Endothelial cell of hepatic sinusoid (primary cell): Measurements from ENCODE around the gene C1orf210.

Experiments
- in situ Hi-C: cut with HindIII; loops from 2 replicates; pipeline ENCODE4 v1.10.0; 2017; ENCODE audit warnings: low sequenced_read_pairs

Gene C1orf210

DNA sequence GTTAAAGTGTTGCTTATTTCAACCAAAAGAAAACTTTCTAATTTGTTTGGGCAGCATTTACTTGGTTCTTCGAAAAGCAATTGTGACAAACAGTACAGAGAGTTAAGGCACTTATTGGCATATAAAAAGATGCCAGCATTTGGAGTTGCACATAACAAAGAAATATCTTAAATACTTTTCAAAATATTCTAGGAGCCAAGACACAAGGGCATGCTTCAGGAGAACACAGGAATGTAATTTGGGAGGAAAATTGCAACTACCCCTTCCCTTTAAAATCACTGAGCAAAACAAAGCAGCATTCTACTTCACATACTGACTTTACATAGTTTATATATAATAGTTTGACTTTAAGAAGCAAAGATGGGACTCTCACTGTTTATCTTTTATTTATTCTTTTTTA, 10.8 kb upstream of the C1orf210 start:
- in situ Hi-C loops = no loop called here

DNA sequence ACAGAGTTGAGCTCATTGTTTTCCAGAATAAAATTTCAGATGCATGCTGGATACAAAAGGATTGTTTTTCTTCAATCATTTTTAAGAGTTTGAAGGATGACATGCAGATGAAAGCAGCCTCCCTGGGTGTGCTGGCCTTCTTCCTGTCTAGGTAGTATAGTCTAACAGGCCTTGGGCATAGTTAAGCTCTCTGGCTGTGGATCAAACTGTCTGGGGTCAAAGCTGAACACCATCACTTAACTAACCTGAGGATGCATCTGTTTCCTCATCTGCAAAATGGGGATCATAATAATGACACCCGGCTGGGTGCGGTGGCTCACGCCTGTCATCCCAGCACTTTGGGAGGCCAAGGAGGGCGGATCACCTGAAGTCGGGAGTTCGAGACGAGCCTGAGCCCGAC, 9.4 kb upstream of the C1orf210 start:
- in situ Hi-C loops = no loop called here

DNA sequence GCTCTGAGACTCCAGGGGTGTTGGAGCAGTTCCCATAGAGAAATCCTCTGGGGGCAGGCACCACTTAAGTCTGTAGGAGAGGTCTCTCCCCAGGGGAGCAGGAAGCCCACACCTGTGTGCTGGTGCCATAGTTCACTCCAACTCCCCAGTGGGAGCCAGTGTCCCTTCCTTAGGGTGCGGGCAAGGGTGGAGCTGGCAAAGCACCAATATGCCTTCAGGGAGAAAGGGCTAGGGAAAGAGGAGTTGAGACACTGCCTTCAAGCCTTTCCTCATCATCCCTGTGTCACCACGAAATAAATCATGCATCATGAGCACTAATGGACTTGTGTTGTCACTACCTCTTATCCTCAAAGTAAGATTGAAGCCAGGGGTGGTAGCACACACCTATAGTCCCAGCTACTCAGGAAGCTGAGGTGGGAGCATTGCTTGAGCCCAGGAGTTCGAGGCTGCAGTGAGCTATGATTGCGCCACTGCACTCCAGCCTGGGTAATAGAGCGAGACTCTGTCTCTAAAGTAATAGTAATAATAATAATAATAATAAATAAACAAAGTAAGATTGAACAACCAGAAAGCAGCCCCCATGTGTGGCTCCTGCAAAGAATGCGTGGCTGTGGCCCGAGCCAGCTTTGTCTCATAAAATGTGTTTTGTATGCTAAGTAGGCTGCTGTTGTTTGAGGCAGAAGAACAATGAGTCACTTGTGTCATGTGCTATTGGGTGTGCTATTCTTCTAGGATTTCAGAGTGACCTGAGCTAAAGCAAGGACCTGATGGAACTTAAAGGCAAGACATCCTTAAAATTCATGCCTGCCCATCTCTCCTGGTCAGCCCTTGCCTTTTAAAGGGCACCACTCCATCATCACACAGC, 8.7 kb upstream of the C1orf210 start:
- in situ Hi-C loops = no loop called here

DNA sequence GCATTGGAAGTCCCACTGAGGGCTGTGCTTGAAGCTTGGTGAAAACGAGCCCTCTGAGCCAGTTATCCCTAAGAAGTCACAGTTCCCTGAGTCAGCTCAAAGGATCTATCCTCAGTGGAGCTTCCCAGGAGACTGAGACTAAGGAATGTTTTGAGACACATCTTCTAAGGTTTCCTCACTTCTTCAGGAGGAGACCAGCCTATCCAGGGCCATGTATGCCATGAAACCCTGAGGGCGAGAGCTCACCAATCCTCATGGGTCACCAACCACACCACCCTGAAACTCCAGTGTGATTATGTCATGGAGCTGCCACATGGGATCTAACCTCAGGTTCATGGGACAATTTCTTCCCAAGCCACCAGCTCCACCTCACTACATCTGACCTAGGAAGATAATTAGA, 7.8 kb upstream of the C1orf210 start:
- in situ Hi-C loops = no loop called here

DNA sequence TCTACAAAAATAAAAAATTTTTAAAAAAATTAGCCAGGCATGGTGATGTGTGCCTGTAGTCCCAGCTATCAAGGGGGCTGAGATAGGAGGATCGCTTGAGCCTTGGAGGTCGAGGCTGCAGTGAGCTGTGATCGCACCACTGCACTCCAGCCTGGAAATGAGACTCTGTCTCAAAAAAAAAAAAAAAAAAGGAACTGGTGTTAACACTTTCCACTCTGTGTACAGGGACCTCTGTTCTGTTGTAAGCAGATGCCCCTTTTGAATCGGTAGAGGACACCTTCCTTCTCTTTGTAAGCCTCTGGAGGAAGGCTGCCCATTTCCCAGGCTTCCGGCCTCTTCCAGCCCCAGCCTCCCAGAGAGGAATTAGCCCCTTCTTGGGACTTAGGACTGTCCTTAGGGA, 7.3 kb upstream of the C1orf210 start:
- in situ Hi-C loops = no loop called here

DNA sequence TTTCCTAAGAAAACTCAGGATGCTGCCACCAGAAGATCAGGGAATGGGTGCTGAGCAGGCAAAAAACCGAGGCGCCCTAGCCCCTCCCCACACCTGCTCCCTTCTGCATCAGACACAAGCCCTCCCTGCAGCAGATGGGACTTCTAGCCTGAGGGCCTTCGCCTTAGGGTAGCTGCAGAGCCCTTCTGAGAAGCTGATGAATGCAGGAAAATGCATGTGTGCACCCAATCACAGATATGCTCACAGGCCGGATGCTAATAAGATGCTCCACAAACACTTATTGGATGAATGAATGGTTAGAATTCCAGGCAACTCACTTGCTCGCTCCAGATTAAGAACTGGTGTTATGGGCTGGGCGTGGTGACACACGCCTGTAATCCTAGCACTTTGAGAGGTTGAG, 6.8 kb upstream of the C1orf210 start:
- in situ Hi-C loops = no loop called here

DNA sequence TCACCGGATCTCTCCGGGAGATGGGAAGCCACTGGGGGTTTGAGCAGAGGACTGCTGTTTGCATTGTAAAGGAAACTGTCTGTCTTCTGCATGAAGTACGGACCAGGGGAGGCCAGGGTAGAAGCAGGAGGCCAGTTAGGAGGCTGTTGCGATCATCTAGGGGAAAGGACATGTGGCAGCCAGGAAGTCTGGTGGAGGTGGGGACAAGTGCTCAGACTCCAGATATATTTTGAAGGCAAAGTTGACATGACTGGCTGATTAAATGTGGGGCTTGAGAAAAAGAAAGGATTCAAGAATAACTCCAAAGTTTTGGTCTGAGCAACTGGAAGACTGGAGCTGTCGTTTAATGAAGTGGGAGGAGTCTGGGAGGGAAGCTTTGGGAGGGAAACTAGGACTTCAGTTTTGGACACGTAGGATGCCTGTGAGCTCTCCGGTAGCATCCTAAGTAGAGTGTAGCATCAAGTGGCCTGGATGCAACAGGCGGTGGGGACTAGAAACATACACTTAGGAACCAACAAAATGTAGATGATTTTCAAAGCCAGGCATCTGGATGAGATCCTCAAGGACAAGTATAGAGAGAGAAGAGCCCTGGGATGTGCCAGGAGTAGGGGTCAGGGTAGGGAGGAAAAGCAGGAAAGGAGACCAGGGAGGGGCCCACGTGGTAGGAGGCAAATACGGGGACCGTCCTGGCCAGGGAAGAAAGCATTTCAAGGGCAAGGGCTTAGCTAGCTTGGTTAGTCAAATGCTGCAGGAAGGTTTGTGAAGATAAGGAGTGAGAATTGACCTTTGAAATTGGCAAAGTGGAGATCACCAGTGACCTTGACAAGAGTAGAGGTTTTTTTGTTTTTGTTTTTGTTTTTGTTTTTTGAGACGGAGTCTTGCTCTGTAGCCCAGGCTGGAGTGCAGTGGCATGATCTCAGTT, 3.7 kb upstream of the C1orf210 start:
- in situ Hi-C loops = loop anchor here (5.0 kb wide), 1 partner anchor 52 kb away; no protein-coding TSS in a partner anchor

DNA sequence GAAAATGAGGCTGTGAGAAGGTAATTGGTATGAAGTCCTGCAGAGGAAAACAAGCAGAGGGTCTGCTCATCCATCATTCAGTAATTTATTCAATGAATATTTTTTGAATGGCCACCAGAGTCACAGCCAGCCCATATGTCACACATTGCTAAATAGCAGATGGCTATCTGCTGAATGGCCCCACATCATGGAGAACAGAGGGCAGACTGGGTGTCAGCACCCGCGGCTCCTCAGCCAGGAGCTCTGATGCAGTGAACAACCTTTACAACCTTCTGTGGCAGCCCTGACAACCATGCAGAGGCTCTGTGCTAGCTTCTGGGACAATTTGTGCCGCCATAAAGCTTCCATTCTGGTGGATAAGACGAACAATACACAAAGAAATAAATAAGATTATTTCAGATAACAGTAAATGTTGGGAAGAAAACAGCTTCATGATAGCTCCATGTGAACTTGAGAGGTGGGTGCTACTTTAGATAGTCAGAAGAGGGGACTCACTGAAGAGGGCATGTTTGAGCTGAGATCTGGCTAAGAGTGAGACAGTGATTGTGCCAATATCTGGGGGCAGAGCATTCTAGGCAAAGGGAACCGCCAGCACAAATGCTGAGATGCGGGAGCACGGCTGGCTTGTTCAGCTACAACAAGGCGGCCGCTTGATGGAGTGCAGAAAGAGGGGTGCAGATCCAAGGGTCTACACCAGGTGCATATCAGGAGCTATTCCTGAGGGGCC, 2.8 kb upstream of the C1orf210 start:
- in situ Hi-C loops = loop anchor here (5.0 kb wide), 1 partner anchor 51 kb away; no protein-coding TSS in a partner anchor

DNA sequence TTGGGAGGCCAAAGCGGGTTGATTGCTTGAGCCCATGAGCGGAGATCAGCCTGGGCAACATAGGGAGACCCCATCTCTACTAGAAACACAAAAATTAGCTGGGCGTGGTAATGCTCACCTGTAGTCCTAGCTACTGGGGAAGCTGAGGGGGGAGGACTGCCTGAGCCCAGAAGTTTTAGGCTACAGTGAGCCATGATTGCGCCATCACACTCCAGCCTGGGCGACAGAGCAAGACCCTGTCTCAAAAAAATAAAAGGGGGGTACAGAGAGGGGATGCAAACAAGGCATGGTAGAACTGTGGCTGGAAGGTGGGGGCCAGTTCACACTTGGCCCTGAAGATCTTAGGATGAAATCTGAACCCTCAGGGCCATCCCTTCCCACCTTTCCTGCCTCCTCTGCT, 1.2 kb upstream of the C1orf210 start:
- in situ Hi-C loops = loop anchor here (5.0 kb wide), 1 partner anchor 49 kb away; no protein-coding TSS in a partner anchor

DNA sequence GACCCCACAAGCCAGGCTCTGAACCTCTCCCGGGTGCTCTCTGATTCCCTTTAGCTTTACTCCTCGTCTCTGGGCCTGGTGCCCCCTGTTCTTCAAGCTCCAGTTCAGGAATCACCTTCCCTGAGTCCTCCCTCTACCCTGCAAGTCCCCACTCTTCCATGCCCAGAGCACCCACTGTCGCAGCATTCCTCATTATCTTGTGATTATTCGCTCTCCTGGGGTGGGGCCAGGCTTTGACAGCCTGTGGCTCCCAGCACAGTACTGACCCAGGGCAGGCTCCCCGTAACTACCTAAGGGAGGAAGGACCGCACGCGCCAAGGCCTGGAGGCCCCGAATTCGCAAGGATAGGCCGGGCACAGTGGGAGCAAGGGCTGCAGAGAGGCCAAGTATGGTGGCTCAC, 734 bp upstream of the C1orf210 start:
- in situ Hi-C loops = loop anchor here (5.0 kb wide), 1 partner anchor 49 kb away; no protein-coding TSS in a partner anchor

DNA sequence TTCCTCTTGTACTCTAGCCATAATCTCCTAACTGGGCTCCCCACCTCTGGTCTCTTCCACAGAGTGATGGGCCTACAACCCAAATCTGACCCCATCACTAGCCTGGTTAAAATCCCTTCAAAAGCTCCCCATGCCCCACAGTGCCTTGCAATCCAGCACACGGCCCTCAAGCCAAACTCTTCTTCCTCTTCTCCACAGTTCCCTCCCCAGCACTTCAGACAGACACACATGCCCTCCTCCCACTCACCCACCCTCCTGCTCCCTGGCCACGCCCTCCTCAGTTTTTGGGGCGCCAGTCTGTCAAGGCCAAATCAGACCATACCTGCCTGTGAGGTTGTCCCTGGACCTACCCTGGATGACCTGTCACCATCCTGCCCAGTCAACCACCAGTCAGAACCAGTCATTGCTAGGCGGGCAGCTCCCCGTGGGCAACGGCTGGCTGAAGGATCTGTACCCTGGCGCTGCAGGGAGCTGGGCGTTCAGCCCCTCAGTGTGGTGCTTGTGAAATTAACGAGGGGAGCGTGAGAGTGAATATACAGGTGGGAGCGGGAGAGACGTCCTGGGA, 753 bp downstream of the C1orf210 start:
- in situ Hi-C loops = loop anchor here (5.0 kb wide), 1 partner anchor 47 kb away; no protein-coding TSS in a partner anchor

DNA sequence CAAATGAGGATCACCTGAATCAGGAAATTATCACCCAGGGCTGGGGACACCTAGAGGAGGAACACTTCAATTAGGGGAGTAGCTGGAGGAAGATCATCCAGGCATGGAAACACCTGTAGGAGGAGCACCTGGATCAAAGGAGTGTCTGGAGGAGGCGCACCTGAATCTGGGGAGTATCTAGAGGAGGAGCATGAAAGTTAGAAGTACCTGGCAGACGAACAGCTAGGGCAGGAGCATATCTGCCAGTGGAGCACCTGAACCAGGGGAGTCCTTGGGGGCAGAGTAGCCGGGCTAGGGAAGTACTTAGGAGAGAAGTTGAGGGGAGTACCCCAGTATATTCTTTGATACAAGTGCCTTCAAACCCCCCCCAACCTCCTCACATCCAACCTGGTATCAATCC, 1.3 kb downstream of the C1orf210 start:
- in situ Hi-C loops = no loop called here

DNA sequence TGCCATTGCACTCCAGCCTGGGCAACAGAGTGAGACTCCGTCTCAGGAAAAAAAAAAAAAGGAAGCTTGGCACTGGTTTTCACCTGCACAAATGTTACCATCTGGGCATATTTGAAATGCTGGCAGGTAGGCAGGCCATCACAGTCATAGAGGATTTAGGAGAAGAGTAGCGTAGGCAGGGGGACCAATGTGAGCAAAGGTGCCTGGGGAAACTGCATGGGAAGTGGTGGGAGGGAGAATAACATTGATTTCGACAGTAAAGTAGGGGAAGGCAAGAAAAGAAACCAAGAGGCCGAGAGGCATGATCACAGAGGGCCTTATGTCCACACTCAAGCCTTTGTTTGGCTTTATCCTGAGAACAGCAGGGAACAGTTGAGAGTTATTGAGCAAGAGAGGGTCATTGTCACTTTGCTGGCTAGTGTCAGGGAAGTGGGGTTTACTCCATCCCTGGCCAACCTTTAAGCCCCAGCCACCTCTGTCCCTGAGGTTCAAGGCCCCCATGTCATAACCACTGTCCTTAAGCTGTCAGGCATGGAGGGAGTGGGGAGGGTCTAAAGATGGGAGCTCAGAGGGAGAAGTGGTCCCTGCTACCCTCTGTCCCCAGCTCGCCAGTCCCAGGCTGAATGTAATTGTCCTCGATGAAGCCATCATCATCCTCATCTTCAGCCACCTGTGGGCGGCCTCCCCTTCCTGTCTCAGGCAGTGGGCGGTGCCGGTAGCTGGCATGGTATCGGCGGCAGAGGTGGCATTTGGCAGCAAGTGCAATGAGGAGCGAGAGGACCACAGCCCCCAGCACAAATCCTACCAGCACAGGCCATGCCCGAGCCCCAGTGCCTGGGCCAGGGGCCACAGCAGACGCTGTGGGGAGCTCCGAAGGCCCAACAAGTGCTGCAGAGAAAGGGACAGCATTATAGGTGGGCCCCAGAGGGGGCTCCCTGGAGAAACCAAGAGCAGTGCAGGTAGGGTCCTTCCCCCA, 2.9 kb downstream of the C1orf210 start:
- in situ Hi-C loops = no loop called here

DNA sequence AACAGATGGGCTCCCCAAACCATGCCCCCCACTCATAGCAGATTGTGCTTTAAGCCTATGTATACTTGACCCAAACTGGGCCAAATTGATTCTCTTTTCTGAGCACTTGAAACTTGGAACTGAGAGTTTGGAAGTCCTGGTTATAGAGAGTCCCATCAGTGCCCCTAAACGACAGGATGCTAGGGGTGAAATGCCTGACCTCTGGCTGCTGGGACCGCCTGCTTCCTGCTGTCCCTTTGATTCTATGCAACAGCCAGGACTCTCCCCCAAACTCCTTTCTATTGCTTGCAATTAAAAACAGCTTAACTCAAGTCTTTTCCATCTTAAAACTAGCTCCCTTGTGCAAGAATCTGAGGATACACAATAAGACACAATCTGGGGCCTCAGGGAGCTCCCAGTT, 4.7 kb downstream of the C1orf210 start:
- in situ Hi-C loops = no loop called here

DNA sequence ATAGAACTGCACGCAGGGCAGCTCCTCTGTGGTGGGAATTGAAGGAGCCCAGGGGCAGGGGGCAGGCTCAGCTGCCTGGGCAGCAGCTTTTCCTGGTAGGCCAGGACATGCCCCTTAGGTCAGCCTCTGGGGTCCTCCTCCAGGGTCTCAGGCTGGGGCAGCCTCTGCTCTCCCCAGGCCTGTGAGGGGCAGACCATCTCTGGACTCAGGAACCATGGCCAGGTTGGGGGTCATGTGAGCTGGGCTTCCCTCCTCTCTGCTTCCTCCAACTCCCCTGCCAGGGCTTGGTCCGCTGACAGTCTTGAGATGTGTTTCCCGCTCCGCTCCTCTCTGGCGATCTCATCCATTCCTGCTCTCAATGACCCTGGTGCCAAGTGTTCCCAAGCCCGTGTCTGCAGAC, 5.7 kb downstream of the C1orf210 start:
- in situ Hi-C loops = no loop called here

DNA sequence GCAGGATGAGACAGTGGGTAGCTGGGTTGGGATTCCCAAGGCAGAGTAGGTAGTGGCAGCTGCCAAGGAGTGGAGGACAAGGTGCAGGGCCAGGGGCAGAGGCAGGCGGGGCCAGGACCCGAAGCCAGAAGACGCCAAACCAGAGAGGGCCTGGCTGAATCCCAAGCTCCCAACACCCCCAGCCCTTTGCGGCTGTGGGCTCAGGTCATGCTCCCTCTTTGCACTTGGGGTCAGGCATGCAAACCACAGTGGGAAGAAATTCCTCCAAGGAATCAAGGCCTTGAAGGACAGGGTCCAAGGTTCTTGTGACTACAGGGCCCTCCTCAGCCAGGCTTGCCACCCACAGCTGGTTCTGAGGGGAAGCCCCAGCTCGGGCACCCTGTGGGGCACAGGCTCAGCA, 6.2 kb downstream of the C1orf210 start:
- in situ Hi-C loops = no loop called here

DNA sequence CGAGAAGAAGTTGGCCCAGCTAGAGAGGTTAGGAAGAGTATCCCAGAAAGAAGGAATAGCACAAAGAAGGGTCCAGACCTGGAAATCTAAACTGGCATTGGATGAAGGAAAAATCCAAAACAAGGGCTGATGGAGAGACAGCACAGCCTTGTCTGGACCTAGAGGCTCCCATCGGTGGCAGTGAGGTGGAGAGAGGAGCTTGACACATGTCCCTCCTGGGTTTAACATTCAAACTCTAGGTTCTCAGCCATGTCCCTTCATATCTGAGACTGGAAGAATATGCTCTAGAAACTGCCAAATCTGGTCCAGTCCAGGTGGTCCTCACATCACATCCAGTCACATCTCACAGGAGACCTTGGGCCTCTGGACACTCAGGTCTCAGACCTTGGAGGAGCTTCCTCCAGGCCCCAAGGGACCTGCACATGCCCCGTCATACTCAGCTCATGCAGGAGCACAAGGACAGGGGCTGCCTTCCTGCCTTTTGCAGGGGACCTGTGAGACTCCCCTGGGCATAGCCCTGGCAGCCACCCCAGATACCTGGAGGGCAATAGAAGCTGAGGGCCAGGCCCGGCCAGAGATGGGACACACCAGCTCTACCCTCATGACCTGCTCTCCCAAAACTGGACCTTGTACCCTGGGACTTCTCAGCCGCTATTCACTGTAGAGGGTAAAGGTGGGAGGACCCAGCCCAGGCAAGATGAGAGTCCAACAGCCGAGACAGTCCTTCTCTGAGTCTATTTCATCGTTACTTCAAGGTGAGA, 8.1 kb downstream of the C1orf210 start:
- in situ Hi-C loops = no loop called here

DNA sequence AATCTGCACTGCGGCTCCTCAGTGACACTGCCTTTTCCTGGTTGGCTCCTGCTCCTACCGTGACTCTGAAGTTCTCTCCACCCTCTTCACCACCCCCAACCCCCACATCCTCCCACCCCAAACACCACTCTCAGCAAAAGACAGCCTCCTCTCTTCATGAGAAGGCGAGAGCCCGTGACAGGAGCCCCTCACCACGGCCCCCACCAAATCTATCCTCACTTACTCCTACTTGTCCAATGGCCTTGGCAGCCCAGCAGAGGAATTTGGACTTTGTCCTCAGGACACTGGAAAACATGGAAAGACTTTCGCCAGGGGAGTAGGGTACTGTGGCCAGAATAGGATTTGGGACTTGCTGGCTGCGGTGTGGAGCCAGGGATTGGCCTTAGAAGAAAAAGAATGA, 8.7 kb downstream of the C1orf210 start:
- in situ Hi-C loops = no loop called here
